Nephron (organoid): ENCODE results near the gene SFMBT1.

Experiments
- H3K27ac Mint-ChIP-seq, 3 experiments: 2 replicates each; pipeline ENCODE4 v1.8.0; 2020; ENCODE audit warnings: mixed read lengths in 3 of 3, mild to moderate bottlenecking in 2 of 3, moderate library complexity in 1 of 3
- H3K27me3 Mint-ChIP-seq: 2 replicates; pipeline ENCODE4 v1.8.0; 2021; ENCODE audit warnings: low read depth, mild to moderate bottlenecking, moderate library complexity, mixed read lengths
- H3K36me3 Mint-ChIP-seq: 2 replicates; pipeline ENCODE4 v1.8.0; 2020; ENCODE audit warnings: low read depth, mixed read lengths
- H3K4me1 Mint-ChIP-seq: 2 replicates; pipeline ENCODE4 v1.8.0; 2020; ENCODE audit warnings: mixed read lengths
- H3K4me3 Mint-ChIP-seq, 3 experiments: 2 replicates each; pipeline ENCODE4 v1.8.0; 2020; ENCODE audit warnings: mild to moderate bottlenecking in 3 of 3, mixed read lengths in 3 of 3, moderate library complexity in 2 of 3
- H3K9me3 Mint-ChIP-seq: 2 replicates; pipeline ENCODE4 v1.8.0; 2020; ENCODE audit warnings: mixed read lengths
- CTCF ChIP-seq, 3 experiments: fragments of 200-600 bp; sonication (generic); IDR thresholded peaks; one replicate each; pipeline ENCODE4 v1.5.0; 2021; ENCODE audit warnings: antibody characterized with exemption in 3 of 3; ENCODE audit not compliant: unreplicated experiment in 3 of 3

SFMBT1 gene

GRCh38 chr3:53085476-53085875 lies 39.6 kb upstream of the SFMBT1 start:
- Mint-ChIP-seq H3K27me3 (peaks cover 8% of the 10 kb centered on the region), H3K36me3 (peaks cover 18% of the 10 kb centered on the region), H3K4me1 (no peaks in the 10 kb centered on the region), H3K27ac (no peak overlapping the region), H3K4me3 (no peak overlapping the region), H3K9me3 (no peaks in the 10 kb centered on the region)
- no peak for TF ChIP-seq CTCF (IDR thresholded peaks at IDR 0.05; ENCODE audit: unreplicated experiment in 3 of 3)

- H3K4me1 Mint-ChIP-seq, result no peaks in the 10 kb centered on the region
- no peak overlapping the region for H3K4me3 Mint-ChIP-seq
- no peak for TF ChIP-seq CTCF (IDR thresholded peaks at IDR 0.05; ENCODE audit: unreplicated experiment in 3 of 3)
- peaks cover 10% of the 10 kb centered on the region for H3K36me3 Mint-ChIP-seq
- H3K9me3 Mint-ChIP-seq, result no peaks in the 10 kb centered on the region
- H3K27me3 Mint-ChIP-seq, result peaks cover 8% of the 10 kb centered on the region
- no peak overlapping the region for H3K27ac Mint-ChIP-seq
Measured at GRCh38 chr3:53084310-53085001, 38.6 kb upstream of the SFMBT1 start.

GRCh38 chr3:53083949-53084309 lies 38.1 kb upstream of the SFMBT1 start:
- H3K27me3 Mint-ChIP-seq, result peaks cover 8% of the 10 kb centered on the region
- no peak overlapping the region for H3K27ac Mint-ChIP-seq
- H3K4me3 Mint-ChIP-seq, result no peak overlapping the region
- H3K36me3 Mint-ChIP-seq, result peaks cover 10% of the 10 kb centered on the region
- H3K9me3 Mint-ChIP-seq, result no peaks in the 10 kb centered on the region
- no peak for TF ChIP-seq CTCF (IDR thresholded peaks at IDR 0.05; ENCODE audit: unreplicated experiment in 3 of 3)
- no peaks in the 10 kb centered on the region for H3K4me1 Mint-ChIP-seq

GRCh38 chr3:53083521-53083920 lies 37.6 kb upstream of the SFMBT1 start:
- Mint-ChIP-seq H3K4me3 (no peak overlapping the region), H3K4me1 (no peaks in the 10 kb centered on the region), H3K36me3 (peaks cover 10% of the 10 kb centered on the region), H3K27me3 (peaks cover 8% of the 10 kb centered on the region), H3K27ac (no peak overlapping the region), H3K9me3 (no peaks in the 10 kb centered on the region)
- TF ChIP-seq CTCF (IDR thresholded peaks at IDR 0.05; ENCODE audit: unreplicated experiment in 3 of 3), result no peak

GRCh38 chr3:53082736-53083135 lies 36.9 kb upstream of the SFMBT1 start:
- H3K27me3 Mint-ChIP-seq, result peaks cover 8% of the 10 kb centered on the region
- no peak overlapping the region for H3K27ac Mint-ChIP-seq
- no peak for TF ChIP-seq CTCF (IDR thresholded peaks at IDR 0.05; ENCODE audit: unreplicated experiment in 3 of 3)
- H3K36me3 Mint-ChIP-seq, result peaks cover 5% of the 10 kb centered on the region
- no peak overlapping the region for H3K4me3 Mint-ChIP-seq
- no peaks in the 10 kb centered on the region for H3K4me1 Mint-ChIP-seq
- no peaks in the 10 kb centered on the region for H3K9me3 Mint-ChIP-seq

- no peaks in the 10 kb centered on the region for H3K36me3 Mint-ChIP-seq
- TF ChIP-seq CTCF (IDR thresholded peaks at IDR 0.05; ENCODE audit: unreplicated experiment in 3 of 3), result no peak
- H3K27me3 Mint-ChIP-seq, result peaks cover 8% of the 10 kb centered on the region
- no peak overlapping the region for H3K27ac Mint-ChIP-seq
- no peaks in the 10 kb centered on the region for H3K9me3 Mint-ChIP-seq
- H3K4me3 Mint-ChIP-seq, result no peak overlapping the region
- no peaks in the 10 kb centered on the region for H3K4me1 Mint-ChIP-seq
Measured at GRCh38 chr3:53081318-53081717, 35.4 kb upstream of the SFMBT1 start.
